Heart left ventricle (tissue), 16 donors: ENCODE measurements around the gene TBC1D2. TPM values are rescaled to one million over a fixed set of nuclear protein-coding genes. Genes with fewer than 3 reads are reported as not detected.

Source experiments
- ATAC-seq, 4 donors: fragments of 200-7000 bp; cut with Tn5 transposase; one replicate each; pipeline ENCODE4 v1.9.1; 2020 to 2022; ENCODE audit warnings: moderate library complexity in 4 of 4, mild to moderate bottlenecking in 3 of 4, moderate number of reproducible peaks in 1 of 4
- DNase-seq, 5 donors: peaks; one replicate each; pipeline ENCODE4 v3.0.0-alpha.2; 2020
- H3K27ac ChIP-seq, 12 donors: fragments of 200-600 bp; sonication (generic) in 4 of 12; one replicate each; pipeline versions ENCODE4 v1.5.0 to v1.8.0; 2016 to 2022; ENCODE audit warnings: mild to moderate bottlenecking in 2 of 12
- H3K27me3 ChIP-seq, 9 donors: fragments of 200-600 bp; sonication (generic) in 2 of 9; one replicate each; pipeline versions ENCODE4 v1.5.1 to v1.8.0; 2016 to 2022; ENCODE audit warnings: mild to moderate bottlenecking in 3 of 9
- H3K36me3 ChIP-seq, 9 donors: fragments of 200-600 bp; sonication (generic) in 2 of 9; one replicate each; pipeline versions ENCODE4 v1.5.0 to v1.8.0; 2018 to 2022; ENCODE audit warnings: mild to moderate bottlenecking in 2 of 9
- H3K4me1 ChIP-seq, 12 donors: fragments of 200-600 bp; sonication (generic) in 4 of 12; one replicate each; pipeline versions ENCODE4 v1.5.0 to v1.8.0; 2016 to 2022; ENCODE audit warnings: mild to moderate bottlenecking in 3 of 12
- H3K4me3 ChIP-seq, 12 donors: fragments of 200-600 bp; sonication (generic) in 4 of 12; one replicate each; pipeline versions ENCODE4 v1.5.0 to v1.8.0; 2017 to 2022; ENCODE audit warnings: mild to moderate bottlenecking in 9 of 12, moderate library complexity in 4 of 12
- H3K9me3 ChIP-seq, 12 donors: fragments of 200-600 bp; sonication (generic) in 4 of 12; one replicate each; pipeline versions ENCODE4 v1.5.0 to v1.8.0; 2016 to 2022; ENCODE audit warnings: mild to moderate bottlenecking in 1 of 12
- CTCF ChIP-seq, 12 donors: fragments of 200-600 bp; sonication (generic) in 4 of 12; IDR thresholded peaks; one replicate each; pipeline versions ENCODE4 v1.5.0 to v1.8.0; 2018 to 2022; ENCODE audit warnings: antibody characterized with exemption in 12 of 12, mild to moderate bottlenecking in 5 of 12
- POLR2A ChIP-seq, 2 donors: fragments of 450-650 bp; IDR thresholded peaks; one replicate each; pipeline ENCODE4 v1.6.1; 2017; ENCODE audit warnings: antibody characterized with exemption in 2 of 2, mild to moderate bottlenecking in 2 of 2, moderate library complexity in 2 of 2
- WGBS, 4 donors: extraction: QIAGEN DNeasy Blood & Tissue Kit in 2 of 4; methylation state at CpG; one replicate each; pipeline versions ENCODE4 v1.1.5 to v1.1.7; 2013 to 2018; 5-methylcytosine and 5-hydroxymethylcytosine counted together
- intact Hi-C, 10 donors: fragments of 100-400 bp; cut with DNase I; formaldehyde crosslinking; loops; one replicate each; pipeline versions ENCODE4 v1.11.1 to v1.14.2; 2022
- polyA plus RNA-seq, 2 donors: library from polyadenylated mRNA; stranded (reverse); fragments of 200-250 nt; gene quantifications; one replicate each; pipeline ENCODE4 v1.2.3, GENCODE V29; 2013
- total RNA-seq, 9 donors: library from RNA; depleted of rRNA in 2 of 9; stranded (reverse); fragments of >200 nt in 2 of 9; fragmentation: NEBNext Ultra II Directional in 3 of 9; extraction: Animal tissue kit (Norgen Biotek cat#: 25700) in 3 of 9; gene quantifications; one replicate each; pipeline versions ENCODE4 v1.1.0 to v1.2.4, GENCODE V29; 2016 to 2023
- donor health status: ischemic (EF 13 %, LVEDD 7.1; RV severe dilation, severe dysfunction).
- donor health status: healthy with polysubstance abuse.
- donor health status: DM: no; HTN: yes; CAD: no.
- donor health status: DM: no; HTN: no; CAD: no.
- donor health status: ischemic (EF 25% LVEDD 6.9; RV normal size, moderate dysfunction).
- donor health status: ischemic (EF 25% LVEDD 5.7; RV mildly dilated, moderate dysfunction).
- donor health status: healthy.
- donor health status: DM: yes; HTN: yes; CAD: no.
- donor health status: ischemic (EF 35%, LVEDD 5.7; RV mildly dilated, moderate dysfunction).
- donor health status: nonischemic (EF 11% LVEDD 7.7; RV severe dilation, severe dysfunction).
- donor health status: DM: yes; HTN: yes; CAD: no.
- donor health status: PGD.
- donor health status: ischemic (EF 29% LVEDD 5.4; RV normal size, mild dysfunction).
- donor health status: nonischemic (EF 23%, LVEDD 6.1; RV moderate dilation, normal function).

The TBC1D2 gene
- total and polyA plus RNA-seq, 11 donors: 1.1 to 9.4 (median 2.2) TPM

- ATAC-seq (no peak), DNase-seq (no peak)
- Histone ChIP-seq H3K9me3 (no peaks in the 10 kb centered on the region), H3K27ac (no peak overlapping the region), H3K4me1 (no peaks in the 10 kb centered on the region), H3K36me3 (peaks cover 0 to 93% (median 28%) of the 10 kb centered on the region in 9 donors), H3K4me3 (no peak overlapping the region), H3K27me3 (no peaks in the 10 kb centered on the region)
- intact Hi-C loops: no loop called here
- WGBS, 4 donors: 94 to 98% (median 96%) methylated on average over 6 of the region's 6 CpGs
- no peak for TF ChIP-seq POLR2A (IDR thresholded peaks at IDR 0.05)
- TF ChIP-seq CTCF (IDR thresholded peaks at IDR 0.05): no peak
Observed at GRCh38 chr9:98230304-98230703, 25.1 kb downstream of the TBC1D2 start.

- H3K27ac ChIP-seq: no peak overlapping the region
- intact Hi-C loops: no loop called here
- TF ChIP-seq POLR2A (IDR thresholded peaks at IDR 0.05) (no peak), CTCF (IDR thresholded peaks at IDR 0.05) (no peak)
- no peak for DNase-seq
- peaks cover 0 to 95% (median 28%) of the 10 kb centered on the region in 9 donors for H3K36me3 ChIP-seq
- ATAC-seq: no peak
- no peaks in the 10 kb centered on the region for H3K27me3 ChIP-seq
- H3K9me3 ChIP-seq: no peaks in the 10 kb centered on the region
- 92 to 98% (median 96%) methylated on average over 3 of the region's 3 CpGs for WGBS, 4 donors
- no peaks in the 10 kb centered on the region for H3K4me1 ChIP-seq
- H3K4me3 ChIP-seq: no peak overlapping the region
Observed at GRCh38 chr9:98229620-98230019, 25.8 kb downstream of the TBC1D2 start.

GRCh38 chr9:98229090-98229395, 26.4 kb downstream of the TBC1D2 start:
- H3K4me3 ChIP-seq: no peak overlapping the region
- peaks cover 0 to 89% (median 28%) of the 10 kb centered on the region in 9 donors for H3K36me3 ChIP-seq
- peaks cover 0 to 3% (median 0%) of the 10 kb centered on the region in 12 donors for H3K4me1 ChIP-seq
- 88 to 96% (median 91%) methylated on average over 4 of the region's 4 CpGs for WGBS, 4 donors
- intact Hi-C loops: no loop called here
- TF ChIP-seq POLR2A (IDR thresholded peaks at IDR 0.05) (no peak), CTCF (IDR thresholded peaks at IDR 0.05) (no peak)
- H3K9me3 ChIP-seq: no peaks in the 10 kb centered on the region
- no peak overlapping the region for H3K27ac ChIP-seq
- ATAC-seq (no peak), DNase-seq (no peak)
- H3K27me3 ChIP-seq: no peaks in the 10 kb centered on the region

GRCh38 chr9:98228392-98229089, 26.9 kb downstream of the TBC1D2 start:
- DNase-seq: no peak
- no peak for TF ChIP-seq POLR2A (IDR thresholded peaks at IDR 0.05)
- no peak for TF ChIP-seq CTCF (IDR thresholded peaks at IDR 0.05)
- Histone ChIP-seq H3K4me3 (no peak overlapping the region), H3K9me3 (no peaks in the 10 kb centered on the region), H3K27me3 (no peaks in the 10 kb centered on the region), H3K27ac (no peak overlapping the region), H3K4me1 (peaks cover 0 to 8% (median 0%) of the 10 kb centered on the region in 12 donors), H3K36me3 (peaks cover 0 to 84% (median 28%) of the 10 kb centered on the region in 9 donors)
- intact Hi-C loops: no loop called here
- ATAC-seq: no peak
- WGBS, 4 donors: 77 to 94% (median 89%) methylated on average over 10 of the region's 10 CpGs
